Cerebellar cortex (tissue), 1 donor: ENCODE data around the gene SLC25A47.
"Not testable (repeated sequence)": the region's sequence is repeated elsewhere in the genome, so short reads cannot be mapped to it uniquely, and the experiment has no call there.

Source experiments
- DNase-seq: peaks from one replicate; pipeline ENCODE4 v3.0.0-alpha.2; 2015; ENCODE audit warnings: low spot score

SLC25A47 gene

GRCh38 chr14:100327128-100327527, 4.0 kb downstream of the SLC25A47 start:
- no peak for DNase-seq

DNA sequence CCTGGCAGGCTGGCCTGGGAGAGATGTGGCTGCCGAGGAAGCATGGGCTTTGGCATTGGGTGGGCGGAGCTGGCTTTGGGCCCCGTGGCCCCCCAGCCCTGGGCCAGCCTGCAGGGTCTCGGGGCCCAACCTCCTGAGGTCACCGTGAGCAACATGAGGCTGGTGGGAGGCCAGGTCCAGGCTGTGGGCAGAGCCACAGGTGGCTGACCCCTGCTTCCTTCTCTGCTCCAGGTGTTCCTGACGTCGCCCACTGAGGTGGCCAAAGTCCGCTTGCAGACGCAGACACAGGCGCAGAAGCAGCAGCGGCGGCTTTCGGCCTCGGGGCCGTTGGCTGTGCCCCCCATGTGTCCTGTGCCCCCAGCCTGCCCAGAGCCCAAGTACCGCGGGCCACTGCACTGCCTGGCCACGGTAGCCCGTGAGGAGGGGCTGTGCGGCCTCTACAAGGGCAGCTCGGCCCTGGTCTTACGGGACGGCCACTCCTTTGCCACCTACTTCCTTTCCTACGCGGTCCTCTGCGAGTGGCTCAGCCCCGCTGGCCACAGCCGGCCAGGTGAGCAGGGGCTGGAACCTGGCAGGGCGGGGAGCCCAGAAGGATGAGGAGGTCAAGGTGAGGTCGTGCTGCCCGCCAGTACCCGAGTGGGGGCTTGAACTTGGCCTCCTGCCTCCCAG, 5.5 kb downstream of the SLC25A47 start:
- no peak for DNase-seq

DNA sequence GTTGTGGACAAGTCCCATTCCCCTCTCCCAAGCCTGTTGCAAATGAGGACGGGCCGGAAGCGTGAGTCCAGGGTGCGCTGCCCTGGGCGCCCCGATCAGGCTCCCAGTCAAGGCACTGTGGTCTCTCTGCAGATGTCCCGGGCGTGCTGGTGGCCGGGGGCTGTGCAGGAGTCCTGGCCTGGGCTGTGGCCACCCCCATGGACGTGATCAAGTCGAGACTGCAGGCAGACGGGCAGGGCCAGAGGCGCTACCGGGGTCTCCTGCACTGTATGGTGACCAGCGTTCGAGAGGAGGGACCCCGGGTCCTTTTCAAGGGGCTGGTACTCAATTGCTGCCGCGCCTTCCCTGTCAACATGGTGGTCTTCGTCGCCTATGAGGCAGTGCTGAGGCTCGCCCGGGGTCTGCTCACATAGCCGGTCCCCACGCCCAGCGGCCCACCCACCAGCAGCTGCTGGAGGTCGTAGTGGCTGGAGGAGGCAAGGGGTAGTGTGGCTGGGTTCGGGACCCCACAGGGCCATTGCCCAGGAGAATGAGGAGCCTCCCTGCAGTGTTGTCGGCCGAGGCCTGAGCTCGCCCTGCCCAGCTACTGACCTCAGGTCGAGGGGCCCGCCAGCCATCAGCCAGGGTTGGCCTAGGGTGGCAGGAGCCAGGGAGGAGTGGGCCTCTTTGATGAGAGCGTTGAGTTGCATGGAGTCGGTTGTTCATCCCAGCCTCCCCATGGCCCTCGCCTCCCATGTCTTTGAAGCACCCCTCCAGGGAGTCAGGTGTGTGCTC, 6.3 kb downstream of the SLC25A47 start:
- no peak for DNase-seq

DNA sequence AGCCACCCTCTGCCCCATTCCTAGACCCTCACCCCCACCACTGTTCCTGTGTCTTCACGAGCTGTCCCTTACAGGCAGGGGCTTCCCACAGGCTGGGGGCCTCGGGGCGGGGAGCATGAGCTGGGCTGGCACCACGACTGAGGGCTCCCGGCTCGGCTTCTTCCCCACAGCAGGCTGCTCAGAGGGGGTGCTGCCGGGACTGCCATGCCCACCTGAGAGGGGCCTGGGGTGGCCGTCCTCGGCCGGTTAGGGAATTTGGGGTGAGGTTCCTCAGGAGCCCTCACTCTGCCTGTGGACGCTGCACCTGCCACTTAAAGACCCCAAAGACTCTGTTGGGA, 6.8 kb downstream of the SLC25A47 start:
- DNase-seq: no peak

DNA sequence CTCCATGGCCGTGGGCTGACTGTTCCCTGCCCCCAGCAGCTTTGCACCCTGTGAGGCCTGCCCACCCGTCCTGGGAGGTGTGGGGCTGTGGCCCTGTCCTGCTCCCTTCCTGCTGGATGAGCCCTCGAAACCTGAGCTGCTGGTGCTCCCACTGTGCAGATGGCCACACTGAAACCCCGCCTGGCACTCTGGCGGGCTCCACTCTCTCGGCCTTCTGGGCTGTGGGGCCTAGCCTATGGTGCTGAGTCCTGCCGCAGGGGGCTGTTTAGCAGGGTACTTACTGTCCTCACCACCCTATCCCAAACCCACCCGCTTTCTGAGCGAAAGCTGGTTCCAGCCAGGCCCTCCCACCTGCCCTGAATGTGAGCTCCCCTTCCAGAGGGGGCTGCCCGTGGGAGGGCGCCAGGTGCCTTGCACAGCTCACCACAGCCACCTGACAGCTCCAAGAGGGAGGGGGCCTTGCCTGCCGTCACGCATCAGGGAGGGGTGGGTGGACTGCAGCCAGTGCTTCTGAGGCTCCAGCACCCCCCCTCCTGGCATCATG, 7.3 kb downstream of the SLC25A47 start:
- DNase-seq: no peak

- DNase-seq: no peak
These were observed 9.0 kb downstream of the SLC25A47 start for GRCh38 chr14:100332071-100332639.

- DNase-seq: no peak
These were observed 9.7 kb downstream of the SLC25A47 start for GRCh38 chr14:100332797-100333196.

DNA sequence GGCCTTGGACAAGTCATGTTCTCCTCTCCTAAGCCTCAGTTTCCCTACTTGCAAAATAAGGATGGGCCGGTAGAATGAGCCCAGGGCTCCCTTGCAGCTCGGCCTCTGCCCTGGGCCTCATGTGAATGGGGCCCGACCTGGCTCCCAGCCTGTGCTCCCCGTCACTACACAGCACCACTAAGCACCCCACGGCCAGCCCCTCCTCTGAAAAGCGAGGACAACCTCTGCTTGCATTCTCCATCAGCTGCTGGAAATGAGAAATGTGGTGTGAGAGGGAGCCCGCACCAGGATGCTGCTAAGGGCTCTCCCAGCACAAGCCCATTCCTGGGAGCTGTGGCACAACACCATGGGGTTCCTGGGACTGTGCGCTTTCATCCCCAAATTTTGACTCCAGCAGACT, 10.2 kb downstream of the SLC25A47 start:
- DNase-seq: no peak

DNA sequence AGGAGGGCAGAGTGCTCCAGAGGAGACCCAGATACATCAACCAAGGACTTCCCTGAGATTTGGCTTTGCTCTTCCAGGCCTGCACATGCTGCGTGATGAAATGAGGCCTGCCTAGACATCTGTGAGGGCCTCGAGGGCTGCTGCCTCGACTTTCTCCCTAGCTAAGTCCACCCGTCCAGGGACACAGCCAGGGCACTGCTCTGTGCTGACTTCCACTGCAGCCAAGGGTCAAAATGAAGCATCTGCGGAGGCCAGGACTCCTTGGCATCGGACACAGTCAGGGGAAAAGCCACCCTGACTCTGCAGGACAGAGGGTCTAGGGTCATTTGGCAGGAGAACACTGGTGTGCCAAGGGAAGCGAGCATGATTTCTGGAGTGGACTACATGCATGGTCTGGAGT, 10.7 kb downstream of the SLC25A47 start:
- DNase-seq: no peak

- no peak for DNase-seq
These were observed 11.8 kb downstream of the SLC25A47 start for GRCh38 chr14:100334904-100335303.

DNA sequence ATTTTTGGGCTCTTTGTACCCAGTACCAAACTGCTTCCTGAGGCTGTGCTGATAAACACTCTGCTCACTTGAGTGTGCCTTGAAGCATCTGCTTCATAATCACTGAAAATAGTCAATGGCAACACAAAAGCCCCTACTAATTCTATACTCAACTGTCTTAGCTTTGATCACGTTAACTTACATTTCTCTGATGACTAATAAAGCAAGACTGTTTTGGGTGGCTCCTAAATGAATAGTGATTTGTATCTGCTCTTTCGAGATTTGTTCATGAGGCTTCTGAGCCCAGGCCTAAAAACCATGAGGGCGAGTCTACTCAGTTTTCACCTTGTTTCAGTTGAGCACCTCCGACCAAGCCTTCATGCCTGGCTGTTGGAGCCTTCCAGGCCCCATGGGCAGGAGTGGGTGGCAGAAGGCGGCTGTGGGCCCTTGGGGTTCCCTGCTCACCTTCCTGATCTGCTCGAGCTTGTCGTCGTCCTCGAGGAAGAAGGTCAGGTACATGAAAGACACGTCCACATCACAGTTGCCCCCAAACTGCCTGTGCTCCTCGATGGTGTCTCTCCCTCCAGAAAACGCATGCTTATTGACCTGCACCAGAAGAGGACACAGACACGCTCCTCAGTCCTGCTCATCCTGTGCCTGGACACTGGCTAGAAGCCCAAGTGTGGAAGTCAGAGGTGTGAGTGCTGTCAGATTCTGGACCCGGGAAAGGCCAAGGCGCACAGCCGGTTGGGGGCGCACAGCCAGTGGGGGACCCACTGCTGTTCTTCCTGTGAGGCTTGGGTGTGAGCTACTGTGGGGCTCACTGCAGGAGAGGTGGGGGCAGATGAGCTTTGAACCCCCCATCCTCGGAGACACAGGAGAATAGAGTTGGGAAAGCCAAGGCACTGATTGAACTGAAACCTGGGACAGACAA, 13.7 kb downstream of the SLC25A47 start:
- DNase-seq: no peak

GRCh38 chr14:100339766-100340422, 16.8 kb downstream of the SLC25A47 start:
- DNase-seq: no peak

- no peak for DNase-seq
These were observed 17.3 kb downstream of the SLC25A47 start for GRCh38 chr14:100340423-100340813.

GRCh38 chr14:100341301-100342031, 18.3 kb downstream of the SLC25A47 start:
- no peak for DNase-seq

GRCh38 chr14:100342195-100342594, 19.1 kb downstream of the SLC25A47 start:
- DNase-seq: no peak

- not testable (repeated sequence) for DNase-seq
These were observed 19.7 kb downstream of the SLC25A47 start for GRCh38 chr14:100342826-100343225.

DNA sequence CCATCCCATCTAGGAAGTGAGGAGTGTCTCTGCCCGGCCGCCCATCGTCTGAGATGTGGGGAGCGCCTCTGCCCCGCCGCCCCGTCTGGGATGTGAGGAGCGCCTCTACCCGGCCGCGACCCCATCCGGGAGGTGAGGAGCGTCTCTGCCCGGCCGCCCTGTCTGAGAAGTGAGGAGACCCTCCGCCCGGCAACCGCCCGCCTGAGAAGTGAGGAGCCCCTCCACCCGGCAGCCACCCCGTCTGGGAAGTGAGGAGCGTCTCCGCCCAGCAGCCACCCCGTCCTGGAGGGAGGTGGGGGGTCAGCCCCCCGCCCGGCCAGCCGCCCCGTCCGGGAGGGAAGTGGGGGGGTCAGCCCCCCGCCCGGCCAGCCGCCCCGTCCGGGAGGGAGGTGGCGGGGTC, 21.5 kb downstream of the SLC25A47 start:
- DNase-seq: not testable (repeated sequence)

DNA sequence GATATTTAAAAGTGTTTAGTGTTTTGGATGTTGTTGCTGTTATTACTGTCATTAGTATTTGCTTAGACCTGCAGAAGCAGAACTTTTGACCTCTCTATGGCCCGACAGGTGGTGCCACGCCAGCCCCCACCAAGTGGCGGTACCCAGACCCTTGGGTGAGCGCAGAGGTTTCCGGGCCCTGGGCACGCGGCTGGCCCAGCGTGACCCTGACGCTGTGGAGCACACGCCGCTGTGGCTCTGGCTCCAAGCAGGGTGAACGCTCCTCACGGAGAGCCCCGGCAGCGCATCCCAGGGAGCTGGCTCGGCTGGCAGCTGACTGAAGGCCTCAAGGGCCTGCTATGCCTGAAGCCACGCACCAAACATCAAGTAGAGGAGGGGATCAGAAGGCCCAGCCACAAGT, 22.6 kb downstream of the SLC25A47 start:
- no peak for DNase-seq

DNA sequence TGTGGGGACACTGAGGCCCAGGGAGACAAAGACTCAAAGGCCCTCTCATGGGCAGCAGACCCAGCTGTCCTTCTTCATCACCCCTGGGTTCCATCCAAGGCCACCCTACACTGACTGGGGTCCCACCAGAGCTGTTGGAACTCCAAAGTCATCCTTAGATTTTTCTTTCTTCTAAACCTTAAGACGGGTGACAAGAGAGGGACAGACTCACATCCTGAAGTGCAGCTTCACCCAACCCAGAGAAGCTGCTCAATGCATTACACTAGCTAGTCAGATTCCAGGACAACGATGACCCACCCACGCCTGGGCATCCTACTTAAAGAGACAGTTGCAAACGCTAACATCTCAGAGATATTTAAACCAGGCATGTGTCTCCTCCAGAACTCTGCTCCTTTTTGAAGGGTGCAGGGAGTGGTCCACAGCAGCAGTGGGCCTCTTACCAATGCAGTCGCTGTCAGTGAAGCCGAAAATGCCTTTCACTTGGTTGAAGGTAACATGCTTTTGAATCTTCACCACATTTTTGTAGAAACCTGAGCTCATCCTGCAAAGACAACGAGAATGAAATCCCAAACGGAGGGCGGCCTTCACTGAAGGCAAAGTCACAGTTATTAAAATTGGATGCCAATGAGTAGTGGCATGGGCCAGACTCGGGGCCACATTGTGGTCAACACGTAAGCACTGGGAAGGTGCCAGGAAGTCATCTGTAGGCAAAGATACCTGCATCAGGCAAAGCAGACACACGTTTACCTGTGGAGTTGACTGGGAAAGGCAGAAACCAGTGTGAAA, 23.4 kb downstream of the SLC25A47 start:
- no peak for DNase-seq

GRCh38 chr14:100348253-100348729, 25.2 kb downstream of the SLC25A47 start:
- no peak for DNase-seq
